IMR-90 (cell line): Measurements from ENCODE around the gene TUBA3E. TPM values are rescaled to one million over a fixed set of nuclear protein-coding genes. Genes with fewer than 3 reads are reported as not detected.
"Not testable (repeated sequence)": the region's sequence is repeated elsewhere in the genome, so short reads cannot be mapped to it uniquely, and the experiment has no call there.

ENCODE experiments used
- ATAC-seq: fragments of 200-7000 bp; cut with Tn5 transposase; 2 replicates; pipeline ENCODE4 v1.9.1; 2020; ENCODE audit warnings: low read depth, mild to moderate bottlenecking, moderate library complexity
- BruUV-seq: library from RNA; stranded (reverse); fragments of 400-500 nt; replicated peaks from 2 replicates; lab custom pipeline; 2021; lab: Mats Ljungman, UMichigan
- CTCF ChIA-PET: fragments of 300-600 bp; formaldehyde crosslinking; extraction: SDS; loops from one replicate; lab custom pipeline; 2021; ENCODE audit warnings: antibody characterized with exemption; lab: Yijun Ruan, JAX
- POLR2A ChIA-PET: fragments of 300-600 bp; sonication (Branson Sonifier 250); formaldehyde crosslinking; loops from one replicate; lab custom pipeline; 2022; ENCODE audit warnings: antibody characterized with exemption; ENCODE audit not compliant: unreplicated experiment; lab: Charles Lee
- DNase-seq: peaks from one replicate; pipeline ENCODE4 v3.0.0; 2013
- H2AFZ ChIP-seq: replicated peaks from 2 replicates; pipeline ENCODE3; 2013; ENCODE audit warnings: low read length, mild to moderate bottlenecking; ENCODE audit not compliant: poor library complexity
- H2AK5ac ChIP-seq: 2 replicates; pipeline ENCODE4 v1.6.1; 2013; ENCODE audit warnings: low read depth, low read length, inconsistent platforms
- H2AK9ac ChIP-seq: replicated peaks from 2 replicates; pipeline ENCODE3; 2013; ENCODE audit warnings: mild to moderate bottlenecking, low read depth, low read length, moderate library complexity; ENCODE audit not compliant: poor library complexity
- H2BK120ac ChIP-seq: 2 replicates; pipeline ENCODE4 v1.6.1; 2013; ENCODE audit warnings: low read depth, low read length, inconsistent platforms
- H2BK15ac ChIP-seq: 3 replicates; pipeline ENCODE4 v1.6.1; 2013; ENCODE audit warnings: low read depth, low read length, inconsistent platforms
- H2BK20ac ChIP-seq: 2 replicates; pipeline ENCODE4 v1.6.1; 2013; ENCODE audit warnings: low read depth, mild to moderate bottlenecking, inconsistent platforms, low read length, moderate library complexity
- H2BK5ac ChIP-seq: 2 replicates; pipeline ENCODE4 v1.6.1; 2013; ENCODE audit warnings: mild to moderate bottlenecking, low read depth, low read length, inconsistent platforms; ENCODE audit not compliant: poor library complexity, severe bottlenecking
- H3K14ac ChIP-seq: replicated peaks from 2 replicates; pipeline ENCODE4 v1.6.1; 2013; ENCODE audit warnings: low read depth, low read length, inconsistent platforms
- H3K18ac ChIP-seq: 2 replicates; pipeline ENCODE4 v1.6.1; 2013; ENCODE audit warnings: low read depth, low read length, control low read depth
- H3K23ac ChIP-seq: 2 replicates; pipeline ENCODE4 v1.6.1; 2013; ENCODE audit warnings: low read depth, low read length, inconsistent platforms
- H3K27ac ChIP-seq: 2 replicates; pipeline ENCODE4 v1.5.1; 2013; ENCODE audit warnings: mild to moderate bottlenecking, control low read depth, low read length; ENCODE audit not compliant: insufficient read depth
- H3K27me3 ChIP-seq: 2 replicates; pipeline ENCODE4 v1.6.1; 2013; ENCODE audit warnings: low read length; ENCODE audit not compliant: control insufficient read depth, insufficient read depth
- H3K36me3 ChIP-seq: 2 replicates; pipeline ENCODE4 v1.6.1; 2013; ENCODE audit warnings: low read length, mixed read lengths; ENCODE audit not compliant: control insufficient read depth, insufficient read depth
- H3K4ac ChIP-seq: 2 replicates; pipeline ENCODE4 v1.6.1; 2013; ENCODE audit warnings: low read depth, low read length, inconsistent platforms
- H3K4me1 ChIP-seq: 2 replicates; pipeline ENCODE4 v1.6.1; 2013; ENCODE audit warnings: low read length, mixed read lengths; ENCODE audit not compliant: control insufficient read depth, insufficient read depth
- H3K4me2 ChIP-seq: 2 replicates; pipeline ENCODE4 v1.6.1; 2013; ENCODE audit warnings: low read depth, mild to moderate bottlenecking, control low read depth, low read length, moderate library complexity
- H3K4me3 ChIP-seq: 2 replicates; pipeline ENCODE4 v1.5.1; 2013; ENCODE audit warnings: low read depth, mild to moderate bottlenecking, control low read depth, low read length, moderate library complexity; ENCODE audit not compliant: insufficient read depth
- H3K56ac ChIP-seq: 2 replicates; pipeline ENCODE4 v1.6.1; 2013; ENCODE audit warnings: low read length, inconsistent platforms; ENCODE audit not compliant: insufficient read depth; ENCODE audit errors: extremely low read depth
- H3K79me1 ChIP-seq, 2 experiments: 2 replicates each; pipeline ENCODE4 v1.6.1; 2013; ENCODE audit warnings: low read length in 2 of 2, inconsistent platforms in 1 of 2, low read depth in 1 of 2
- H3K9ac ChIP-seq: 2 replicates; pipeline ENCODE4 v1.6.1; 2013; ENCODE audit warnings: low read depth, low read length, control low read depth
- H3K9me1 ChIP-seq: 2 replicates; pipeline ENCODE4 v1.6.1; 2013; ENCODE audit warnings: low read length, inconsistent platforms; ENCODE audit not compliant: insufficient read depth
- H3K9me3 ChIP-seq: 2 replicates; pipeline ENCODE4 v1.6.1; 2013; ENCODE audit warnings: low read length; ENCODE audit not compliant: control insufficient read depth, insufficient read depth
- H4K20me1 ChIP-seq: 2 replicates; pipeline ENCODE4 v1.6.1; 2013; ENCODE audit warnings: low read length, inconsistent platforms; ENCODE audit not compliant: insufficient read depth
- H4K5ac ChIP-seq: 2 replicates; pipeline ENCODE4 v1.6.1; 2013; ENCODE audit warnings: mild to moderate bottlenecking, low read depth, low read length, control low read depth
- H4K8ac ChIP-seq, 2 experiments: 2 replicates each; pipeline ENCODE4 v1.6.1; 2013; ENCODE audit warnings: low read depth in 2 of 2, low read length in 2 of 2, control low read depth in 1 of 2, inconsistent platforms in 1 of 2
- H4K91ac ChIP-seq: 2 replicates; pipeline ENCODE4 v1.6.1; 2013; ENCODE audit warnings: low read depth, low read length, inconsistent platforms; ENCODE audit not compliant: insufficient read depth
- WGBS, 2 experiments: methylation state at CpG; one replicate each; pipeline versions ENCODE4 v1.1.5 to v1.1.7; 2013; ENCODE audit warnings: missing lambda C conversion rate in 2 of 2; ENCODE audit not compliant: insufficient read length in 1 of 2; ENCODE audit errors: extremely low coverage in 2 of 2; 5-methylcytosine and 5-hydroxymethylcytosine counted together
- dilution Hi-C: fragments of 300-500 bp; cut with HindIII; formaldehyde crosslinking; loops from one replicate; pipeline ENCODE4 v1.14.3; 2018; ENCODE audit warnings: low sequenced_read_pairs; ENCODE audit not compliant: unreplicated experiment
- in situ Hi-C: fragments of 300-500 bp; cut with MboI; formaldehyde crosslinking; loops from 3 replicates; pipeline ENCODE4 v1.14.3; 2019; ENCODE audit warnings: low sequenced_read_pairs, inconsistent platforms, mixed read lengths
- intact Hi-C: fragments of 100-400 bp; cut with micrococcal nuclease; formaldehyde crosslinking; loops from 2 replicates; pipeline ENCODE4 v1.10.0; 2022
- polyA plus RNA-seq, 3 experiments: library from polyadenylated mRNA; depleted of rRNA; stranded (reverse); fragments of >200 nt; gene quantifications; 2 replicates each; pipeline ENCODE4 v1.2.3, GENCODE V29; 2012; ENCODE audit warnings: low replicate concordance in 1 of 3
- total RNA-seq: library from RNA; depleted of rRNA; stranded (reverse); fragments of >200 nt; gene quantifications from 2 replicates; pipeline ENCODE4 v1.2.3, GENCODE V29; 2012

Gene TUBA3E
- total and polyA plus RNA-seq, 2 of the 4 experiments (the other 2 are of a cell fraction): not detected

DNA sequence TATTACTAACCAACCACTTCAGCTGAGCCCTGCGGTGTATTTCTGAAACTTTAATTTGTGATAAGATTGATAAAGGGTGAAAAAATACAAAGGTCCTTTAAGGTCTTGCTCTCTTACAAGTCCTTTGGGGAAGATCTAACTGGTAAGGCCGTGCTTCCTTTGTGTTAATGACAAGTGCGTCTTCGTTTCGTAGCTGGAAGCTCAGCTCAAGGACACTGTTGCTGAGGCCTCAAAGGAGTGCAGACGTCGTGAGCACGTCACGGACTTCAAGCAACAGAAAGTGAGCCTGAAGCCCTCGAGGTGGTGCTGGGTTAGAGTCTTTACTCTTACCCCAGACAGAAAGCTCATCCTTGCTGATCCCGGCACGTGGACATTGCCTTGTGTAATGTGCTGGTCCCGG, 8.8 kb upstream of the TUBA3E start:
- not testable (repeated sequence) for H3K4ac ChIP-seq, BruUV-seq
- no CpG with 5 or more reads among the region's 13 CpGs for WGBS, 2 experiments

DNA sequence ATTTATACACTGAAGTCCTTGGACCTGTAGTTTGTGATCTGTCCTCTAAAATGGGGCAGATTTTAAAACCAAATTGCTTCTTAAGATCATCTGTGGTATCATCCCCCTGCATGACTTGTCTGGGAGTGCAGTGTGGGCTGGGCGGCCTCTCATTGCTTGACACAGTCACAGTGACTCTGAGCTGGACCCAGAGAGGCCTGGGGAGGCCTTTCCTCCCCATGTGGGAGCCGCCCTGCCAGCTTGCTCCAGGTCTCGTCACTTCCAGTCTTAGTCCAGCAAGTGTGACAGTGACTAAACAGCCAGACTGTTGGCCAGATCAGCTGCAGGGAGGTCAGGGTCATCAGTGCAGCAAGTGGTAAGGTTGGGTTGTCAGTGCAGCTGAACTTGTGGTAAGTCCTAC, 4.9 kb upstream of the TUBA3E start:
- H2BK20ac ChIP-seq, H3K18ac ChIP-seq, dilution Hi-C loops, ATAC-seq, H3K14ac ChIP-seq, H2AK5ac ChIP-seq, H3K79me1 ChIP-seq, DNase-seq, POLR2A ChIA-PET, H3K4me1 ChIP-seq, H3K27ac ChIP-seq, H3K23ac ChIP-seq, H4K5ac ChIP-seq, H3K4me2 ChIP-seq, H2AK9ac ChIP-seq, BruUV-seq, H2BK120ac ChIP-seq, H2BK5ac ChIP-seq, H4K20me1 ChIP-seq, CTCF ChIA-PET, H3K56ac ChIP-seq, H4K8ac ChIP-seq, H3K9ac ChIP-seq, H3K4ac ChIP-seq, H3K4me3 ChIP-seq, H3K27me3 ChIP-seq, H3K9me1 ChIP-seq, intact Hi-C loops, H2BK15ac ChIP-seq, H4K91ac ChIP-seq, in situ Hi-C loops, H3K36me3 ChIP-seq, H2AFZ ChIP-seq, H3K9me3 ChIP-seq: not testable (repeated sequence)
- no CpG with 5 or more reads among the region's 3 CpGs for WGBS, 2 experiments

More for the DNA sequence above, 8.8 kb upstream of the TUBA3E start:
- H2BK120ac ChIP-seq, DNase-seq, H4K5ac ChIP-seq, H3K36me3 ChIP-seq, H4K20me1 ChIP-seq, H3K4me2 ChIP-seq, intact Hi-C loops, ATAC-seq, H3K27me3 ChIP-seq, in situ Hi-C loops, H3K18ac ChIP-seq, H3K27ac ChIP-seq, H3K56ac ChIP-seq, H3K9ac ChIP-seq, H3K9me3 ChIP-seq, H2AFZ ChIP-seq, POLR2A ChIA-PET, H3K4me3 ChIP-seq, H2BK5ac ChIP-seq, H3K9me1 ChIP-seq, H2AK5ac ChIP-seq, CTCF ChIA-PET, H3K79me1 ChIP-seq, H4K8ac ChIP-seq, H2BK15ac ChIP-seq, H3K14ac ChIP-seq, H3K4me1 ChIP-seq, H4K91ac ChIP-seq, H2BK20ac ChIP-seq, H2AK9ac ChIP-seq, H3K23ac ChIP-seq, dilution Hi-C loops: not testable (repeated sequence)
